Cardiac muscle cell (in vitro differentiated cells and primary cell): ENCODE data around the gene ENOX1. TPM values are rescaled to one million over a fixed set of nuclear protein-coding genes. Genes with fewer than 3 reads are reported as not detected.
A peak's percentile ranks its signal among the peaks of the same experiment; 100 is the strongest.

Experiments
- DNase-seq, 2 donors: peaks; one replicate each; pipeline versions ENCODE4 v3.0.0 to v3.0.0-alpha.2; 2010 to 2017; ENCODE audit warnings: low read depth in 1 of 2, low spot score in 1 of 2
- H3K27ac ChIP-seq: fragments of 200-600 bp; sonication (generic); 2 replicates; pipeline ENCODE4 v1.5.1; 2016
- H3K27me3 ChIP-seq: fragments of 200-600 bp; sonication (generic); 2 replicates; pipeline ENCODE4 v1.6.0; 2016; ENCODE audit warnings: control low read depth
- H3K36me3 ChIP-seq: fragments of 200-600 bp; sonication (generic); 2 replicates; pipeline ENCODE4 v1.5.1; 2016; ENCODE audit warnings: control low read depth
- H3K4me1 ChIP-seq: fragments of 200-600 bp; sonication (generic); 2 replicates; pipeline ENCODE4 v1.8.1; 2017; ENCODE audit warnings: low read depth, mild to moderate bottlenecking, mixed run types
- H3K4me3 ChIP-seq: fragments of 200-600 bp; sonication (generic); 2 replicates; pipeline ENCODE4 v1.5.1; 2016; ENCODE audit warnings: mild to moderate bottlenecking
- H3K9me3 ChIP-seq: fragments of 200-600 bp; sonication (generic); 2 replicates; pipeline ENCODE4 v1.5.1; 2017; ENCODE audit warnings: low read depth, mild to moderate bottlenecking, control low read depth
- polyA plus RNA-seq: library from polyadenylated mRNA; unstranded; fragments of >200 nt; fragmentation: Nextera tagmentation; extraction: Ambion mirVana; gene quantifications from 2 replicates; pipeline ENCODE4 v1.2.1, GENCODE V29; 2016
- total RNA-seq: library from RNA; depleted of rRNA; stranded (reverse); fragments of >200 nt; gene quantifications from 2 replicates; pipeline ENCODE4 v1.2.3, GENCODE V29; 2016
- TF ChIP-seq, protein P1 (sequence below): IDR thresholded peaks from 2 replicates; pipeline ENCODE4 v1.5.1; 2012; ENCODE audit warnings: low read depth, mild to moderate bottlenecking, low read length

The ENOX1 gene
- total and polyA plus RNA-seq, 2 experiments from 2014 or later = 2.0 to 5.1 TPM

DNA sequence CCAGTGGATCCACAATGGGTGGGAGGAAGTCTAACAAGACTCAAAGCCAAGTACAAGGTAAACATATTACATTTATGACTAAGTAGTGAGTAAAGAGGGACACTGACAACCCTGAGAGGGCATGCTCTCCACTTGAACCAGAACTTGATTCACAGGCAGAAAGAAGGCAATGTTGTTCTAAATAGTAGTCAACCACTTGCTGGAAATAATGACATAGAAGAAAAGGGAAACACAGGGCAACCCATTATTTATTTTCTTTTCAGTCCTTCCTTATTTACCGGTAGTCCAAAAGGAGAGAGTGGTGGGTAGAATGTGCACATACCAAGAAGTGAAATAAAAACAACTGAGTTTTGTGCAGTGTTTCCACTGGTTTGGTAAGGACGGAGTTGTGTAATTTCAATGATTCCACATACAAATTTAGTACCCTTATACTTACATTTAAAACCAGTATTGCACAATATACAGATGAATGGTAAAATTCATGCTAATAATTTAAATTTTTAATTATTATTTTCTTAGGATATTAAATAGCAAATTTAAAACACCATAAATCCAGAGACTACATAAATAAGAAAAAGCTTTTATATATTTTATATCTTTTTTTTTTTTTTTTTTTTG lies 65.9 kb downstream of the ENOX1 start:
- no peak for DNase-seq
- no peak overlapping the region for H3K4me3 ChIP-seq
- no peaks in the 10 kb centered on the region for H3K9me3 ChIP-seq
- no peaks in the 10 kb centered on the region for H3K27me3 ChIP-seq
- H3K4me1 ChIP-seq = peaks cover 11% of the 10 kb centered on the region
- no peak overlapping the region for H3K27ac ChIP-seq
- no peaks in the 10 kb centered on the region for H3K36me3 ChIP-seq
- TF ChIP-seq, protein P1, sequence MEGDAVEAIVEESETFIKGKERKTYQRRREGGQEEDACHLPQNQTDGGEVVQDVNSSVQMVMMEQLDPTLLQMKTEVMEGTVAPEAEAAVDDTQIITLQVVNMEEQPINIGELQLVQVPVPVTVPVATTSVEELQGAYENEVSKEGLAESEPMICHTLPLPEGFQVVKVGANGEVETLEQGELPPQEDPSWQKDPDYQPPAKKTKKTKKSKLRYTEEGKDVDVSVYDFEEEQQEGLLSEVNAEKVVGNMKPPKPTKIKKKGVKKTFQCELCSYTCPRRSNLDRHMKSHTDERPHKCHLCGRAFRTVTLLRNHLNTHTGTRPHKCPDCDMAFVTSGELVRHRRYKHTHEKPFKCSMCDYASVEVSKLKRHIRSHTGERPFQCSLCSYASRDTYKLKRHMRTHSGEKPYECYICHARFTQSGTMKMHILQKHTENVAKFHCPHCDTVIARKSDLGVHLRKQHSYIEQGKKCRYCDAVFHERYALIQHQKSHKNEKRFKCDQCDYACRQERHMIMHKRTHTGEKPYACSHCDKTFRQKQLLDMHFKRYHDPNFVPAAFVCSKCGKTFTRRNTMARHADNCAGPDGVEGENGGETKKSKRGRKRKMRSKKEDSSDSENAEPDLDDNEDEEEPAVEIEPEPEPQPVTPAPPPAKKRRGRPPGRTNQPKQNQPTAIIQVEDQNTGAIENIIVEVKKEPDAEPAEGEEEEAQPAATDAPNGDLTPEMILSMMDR = no peak

DNA sequence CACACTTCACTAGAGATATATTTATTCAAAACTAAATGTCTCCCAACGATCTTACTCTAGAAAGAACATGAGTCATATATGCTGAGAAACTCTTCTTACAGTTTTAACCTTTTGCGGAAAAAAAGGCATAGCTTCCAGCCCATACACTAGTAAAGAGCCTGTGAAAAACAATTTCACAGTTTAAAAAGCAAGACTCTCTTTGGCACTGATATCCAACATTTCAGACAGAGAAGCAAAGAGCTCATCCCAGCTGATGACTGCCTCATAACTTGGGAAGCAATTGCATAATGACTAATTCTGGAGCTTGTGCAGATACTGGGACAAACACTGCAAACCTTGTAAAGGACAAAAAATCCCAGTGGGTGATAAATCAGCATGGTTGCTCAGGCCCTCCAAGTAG lies 88.0 kb downstream of the ENOX1 start:
- Histone ChIP-seq H3K36me3 (no peaks in the 10 kb centered on the region), H3K4me3 (no peak overlapping the region), H3K27me3 (no peaks in the 10 kb centered on the region), H3K4me1 (peaks cover 12% of the 10 kb centered on the region), H3K9me3 (no peaks in the 10 kb centered on the region), H3K27ac (no peak overlapping the region)
- DNase-seq = peak in 1 of 2 donors; percentile 69
- TF ChIP-seq, protein P1 = no peak

DNA sequence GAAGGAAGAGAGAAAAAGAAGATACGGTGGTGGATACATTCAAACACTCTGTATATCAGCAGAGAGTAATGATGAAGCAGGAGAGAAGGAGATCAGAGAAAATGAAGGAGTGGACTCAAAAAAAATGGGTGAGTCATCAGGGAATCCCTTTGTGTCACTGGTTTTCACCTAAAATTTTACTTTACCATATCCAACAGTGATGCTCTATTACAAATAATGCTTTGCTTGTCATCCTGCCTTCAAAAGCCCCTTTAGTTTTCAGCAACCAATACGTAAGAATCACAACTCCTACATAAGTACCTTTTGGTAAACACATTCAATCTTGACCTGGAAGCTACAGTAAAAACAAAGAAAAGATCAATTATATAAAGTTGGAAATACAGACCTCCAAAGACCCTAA lies 88.8 kb downstream of the ENOX1 start:
- Histone ChIP-seq H3K36me3 (no peaks in the 10 kb centered on the region), H3K4me3 (no peak overlapping the region), H3K27ac (no peak overlapping the region), H3K9me3 (no peaks in the 10 kb centered on the region), H3K4me1 (peaks cover 5% of the 10 kb centered on the region), H3K27me3 (no peaks in the 10 kb centered on the region)
- DNase-seq = no peak
- TF ChIP-seq, protein P1 = no peak

DNA sequence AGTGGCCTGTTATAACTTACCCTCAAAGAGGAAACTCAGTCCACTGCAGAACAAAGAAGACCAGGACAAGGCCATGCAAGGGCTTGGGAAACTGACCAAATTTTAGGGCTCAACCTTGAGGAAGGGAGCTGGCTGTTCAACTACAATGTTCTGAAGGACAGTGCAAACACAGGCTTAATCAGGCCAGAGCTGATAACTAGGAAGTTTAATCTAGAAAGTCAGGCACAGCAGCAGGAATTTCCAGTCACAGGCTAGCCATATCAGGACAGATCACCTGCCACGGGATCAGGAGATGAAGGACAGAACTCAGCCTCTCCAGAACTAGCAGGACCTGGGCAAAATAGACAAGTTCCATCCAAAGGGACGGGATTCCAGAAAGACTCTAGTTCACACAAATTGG lies 89.4 kb downstream of the ENOX1 start:
- peaks cover 3% of the 10 kb centered on the region for H3K4me1 ChIP-seq
- H3K27me3 ChIP-seq = no peaks in the 10 kb centered on the region
- no peak for DNase-seq
- no peaks in the 10 kb centered on the region for H3K9me3 ChIP-seq
- no peak overlapping the region for H3K4me3 ChIP-seq
- TF ChIP-seq, protein P1 = no peak
- no peaks in the 10 kb centered on the region for H3K36me3 ChIP-seq
- no peak overlapping the region for H3K27ac ChIP-seq

DNA sequence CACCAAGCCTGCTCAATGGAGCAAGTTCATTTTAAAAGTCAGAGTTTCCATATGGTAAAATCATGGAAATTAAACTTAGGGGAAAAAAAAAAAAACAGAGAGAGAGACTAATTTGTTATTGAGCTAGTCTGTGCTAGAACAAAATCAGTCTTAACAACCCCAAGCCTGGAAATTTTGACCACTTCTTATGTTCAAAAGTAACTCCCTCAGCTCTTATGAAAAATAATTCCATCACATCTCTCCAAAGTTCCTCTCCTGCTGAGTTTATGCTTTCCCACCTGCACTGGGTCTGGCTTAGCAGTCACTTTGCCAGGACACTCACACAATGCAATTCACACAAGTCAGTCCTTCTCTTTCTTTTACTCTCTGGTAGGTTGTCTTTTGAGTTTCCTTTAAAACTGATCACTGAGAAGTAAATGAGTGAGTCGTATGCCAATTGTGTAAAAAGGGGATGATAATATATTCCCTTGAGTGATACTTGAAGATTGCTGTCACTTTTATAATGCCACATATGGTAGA lies 92.6 kb downstream of the ENOX1 start:
- Histone ChIP-seq H3K9me3 (no peaks in the 10 kb centered on the region), H3K27me3 (no peaks in the 10 kb centered on the region), H3K4me3 (no peak overlapping the region), H3K4me1 (peaks cover 3% of the 10 kb centered on the region), H3K27ac (no peak overlapping the region), H3K36me3 (no peaks in the 10 kb centered on the region)
- no peak for DNase-seq
- TF ChIP-seq, protein P1 = no peak

DNA sequence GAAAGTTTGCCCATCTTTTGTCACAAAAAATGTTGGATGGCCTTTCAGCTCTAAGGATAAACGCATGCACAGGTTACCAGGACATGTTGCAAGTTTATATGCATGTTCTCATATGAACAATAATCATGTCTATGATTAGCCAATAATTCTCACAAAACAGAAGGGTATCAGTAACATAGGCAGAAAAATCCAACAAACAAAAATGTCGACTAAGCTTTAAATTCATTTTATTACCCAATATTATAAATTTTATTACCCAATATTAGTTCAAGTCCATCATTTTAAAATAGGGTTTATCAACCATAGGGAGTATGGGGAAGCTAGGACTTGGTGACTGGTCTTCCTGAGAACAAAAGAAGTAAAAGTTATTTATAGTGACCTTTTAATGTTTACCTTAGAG lies 93.1 kb downstream of the ENOX1 start:
- Histone ChIP-seq H3K9me3 (no peaks in the 10 kb centered on the region), H3K27me3 (no peaks in the 10 kb centered on the region), H3K4me3 (no peak overlapping the region), H3K36me3 (no peaks in the 10 kb centered on the region), H3K4me1 (peaks cover 2% of the 10 kb centered on the region), H3K27ac (no peak overlapping the region)
- TF ChIP-seq, protein P1 = no peak
- DNase-seq = no peak
